HG03280 (cell line): ENCODE results near the gene JMJD4.
"Not testable (repeated sequence)": the region's sequence is repeated elsewhere in the genome, so short reads cannot be mapped to it uniquely, and the experiment has no call there.

Experiments used
- ATAC-seq: cut with Tn5 transposase; IDR thresholded peaks from one replicate; pipeline ENCODE4 v1.9.1; 2021; ENCODE audit warnings: mild to moderate bottlenecking, moderate library complexity; ENCODE audit not compliant: unreplicated experiment

Gene JMJD4

DNA sequence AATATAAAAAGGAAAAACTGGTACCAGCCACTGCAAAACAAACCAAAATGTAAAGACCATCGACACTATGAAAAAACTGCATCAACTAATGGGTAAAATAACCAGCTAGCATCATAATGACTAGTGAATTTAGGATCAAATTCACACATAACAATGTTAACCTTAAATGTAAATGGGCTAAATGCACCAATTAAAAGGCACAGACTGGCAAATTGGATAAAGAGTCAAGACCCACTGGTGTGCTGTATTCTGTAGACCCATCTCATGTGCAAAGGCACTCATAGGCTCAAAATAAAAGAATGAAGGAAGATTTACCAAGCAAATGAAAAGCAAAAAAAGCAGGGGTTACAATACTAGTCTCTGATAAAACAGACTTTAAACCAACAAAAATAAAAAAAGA is 33.5 kb downstream of the JMJD4 start:
- not testable (repeated sequence) for ATAC-seq

DNA sequence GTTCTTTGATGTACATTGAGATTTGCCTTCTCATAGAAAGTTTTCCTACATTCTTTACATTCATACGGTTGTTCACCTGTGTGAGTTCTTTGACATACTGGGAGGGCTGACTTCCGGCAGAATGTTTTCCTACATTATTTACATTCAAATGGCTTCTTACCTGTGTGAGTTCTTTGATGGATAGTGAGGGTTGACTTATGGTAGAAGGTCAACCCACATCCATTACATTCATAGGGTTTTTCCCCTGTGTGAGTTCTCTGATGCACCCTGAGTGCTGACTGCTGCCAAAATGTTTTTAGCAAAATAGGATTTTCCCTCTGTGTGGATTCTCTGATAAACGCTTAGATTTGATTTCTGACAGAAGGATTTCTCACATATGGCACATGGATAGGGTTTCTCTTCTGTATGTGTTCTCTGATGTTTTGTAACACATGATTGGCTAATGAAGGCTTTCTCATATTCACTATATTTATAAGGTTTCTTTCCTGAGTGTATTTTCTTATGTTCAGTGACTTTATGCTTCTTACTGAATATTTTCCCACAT is 37.7 kb downstream of the JMJD4 start:
- no peak for ATAC-seq

DNA sequence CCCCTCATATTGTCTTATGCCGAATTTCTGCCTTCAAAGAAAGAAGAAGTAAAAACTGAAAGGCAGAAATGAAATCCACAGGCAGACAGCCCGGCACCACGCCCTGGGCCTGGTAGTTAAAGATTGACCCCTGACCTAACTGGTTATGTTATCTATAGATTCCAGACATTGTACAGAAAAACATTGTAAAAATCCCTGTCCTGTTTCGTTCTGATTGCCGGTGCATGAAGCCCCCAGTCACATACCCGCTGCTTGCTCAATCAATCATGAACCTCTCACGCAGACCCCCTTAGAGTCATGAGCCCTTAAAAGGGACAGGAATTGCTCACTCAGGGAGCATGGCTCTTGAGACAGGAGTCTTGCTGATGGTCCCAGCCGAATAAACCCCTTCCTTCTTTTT is 49.3 kb downstream of the JMJD4 start:
- no peak for ATAC-seq
